MM.1S (cell line): ENCODE measurements around the gene C6orf136.

Experiments
- EZH2 ChIP-seq: fragments of 300-600 bp; sonication (generic); optimal IDR thresholded peaks from 2 replicates; pipeline ENCODE3; 2017; ENCODE audit warnings: low read depth, mild to moderate bottlenecking, antibody characterized with exemption, low read length, mixed read lengths
- EZH2phosphoT487 ChIP-seq: fragments of 300-600 bp; sonication (generic); IDR thresholded peaks from 2 replicates; pipeline ENCODE4 v1.6.1; 2018; ENCODE audit warnings: antibody characterized with exemption, low read length
- TF ChIP-seq, protein P1 (sequence below): fragments of 300-600 bp; sonication (generic); IDR thresholded peaks from 2 replicates; pipeline ENCODE4 v1.5.1; 2016; ENCODE audit warnings: antibody characterized with exemption, low read length, mixed read lengths

DNA sequence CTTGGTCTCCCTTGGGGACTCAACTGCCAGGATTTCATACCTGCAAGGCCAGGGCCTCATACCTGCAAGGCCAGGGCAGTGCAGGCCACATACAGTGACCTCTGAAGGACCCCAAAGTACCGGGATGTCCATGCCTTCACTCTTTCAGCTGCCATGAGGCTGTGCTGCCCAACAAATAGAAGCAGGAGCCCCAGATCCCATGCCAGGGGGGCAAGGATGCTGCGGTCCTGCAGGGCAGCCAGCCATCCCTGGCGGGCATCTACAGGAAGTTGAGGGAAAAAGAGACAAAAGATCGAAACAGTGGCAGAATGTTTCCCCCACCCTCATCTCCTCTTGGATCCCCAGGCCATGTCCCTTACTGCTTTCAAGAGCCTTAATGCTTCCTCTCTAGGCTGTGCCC lies 43.1 kb downstream of the C6orf136 start:
- TF ChIP-seq, protein P1, sequence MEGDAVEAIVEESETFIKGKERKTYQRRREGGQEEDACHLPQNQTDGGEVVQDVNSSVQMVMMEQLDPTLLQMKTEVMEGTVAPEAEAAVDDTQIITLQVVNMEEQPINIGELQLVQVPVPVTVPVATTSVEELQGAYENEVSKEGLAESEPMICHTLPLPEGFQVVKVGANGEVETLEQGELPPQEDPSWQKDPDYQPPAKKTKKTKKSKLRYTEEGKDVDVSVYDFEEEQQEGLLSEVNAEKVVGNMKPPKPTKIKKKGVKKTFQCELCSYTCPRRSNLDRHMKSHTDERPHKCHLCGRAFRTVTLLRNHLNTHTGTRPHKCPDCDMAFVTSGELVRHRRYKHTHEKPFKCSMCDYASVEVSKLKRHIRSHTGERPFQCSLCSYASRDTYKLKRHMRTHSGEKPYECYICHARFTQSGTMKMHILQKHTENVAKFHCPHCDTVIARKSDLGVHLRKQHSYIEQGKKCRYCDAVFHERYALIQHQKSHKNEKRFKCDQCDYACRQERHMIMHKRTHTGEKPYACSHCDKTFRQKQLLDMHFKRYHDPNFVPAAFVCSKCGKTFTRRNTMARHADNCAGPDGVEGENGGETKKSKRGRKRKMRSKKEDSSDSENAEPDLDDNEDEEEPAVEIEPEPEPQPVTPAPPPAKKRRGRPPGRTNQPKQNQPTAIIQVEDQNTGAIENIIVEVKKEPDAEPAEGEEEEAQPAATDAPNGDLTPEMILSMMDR: no peak
- TF ChIP-seq EZH2 (no peak), EZH2phosphoT487 (no peak)
